ENCODE measurements around the gene RAPGEF3. TPM values are rescaled to one million over a fixed set of nuclear protein-coding genes. Genes with fewer than 3 reads are reported as not detected.

Gene RAPGEF3
- total and polyA plus RNA-seq, 9 of the 15 experiments (the other 6 are each of a cell fraction or from before 2014, with no cell fraction given): 0.03 to 0.78 (median 0.37) TPM; not detected in 1

DNA sequence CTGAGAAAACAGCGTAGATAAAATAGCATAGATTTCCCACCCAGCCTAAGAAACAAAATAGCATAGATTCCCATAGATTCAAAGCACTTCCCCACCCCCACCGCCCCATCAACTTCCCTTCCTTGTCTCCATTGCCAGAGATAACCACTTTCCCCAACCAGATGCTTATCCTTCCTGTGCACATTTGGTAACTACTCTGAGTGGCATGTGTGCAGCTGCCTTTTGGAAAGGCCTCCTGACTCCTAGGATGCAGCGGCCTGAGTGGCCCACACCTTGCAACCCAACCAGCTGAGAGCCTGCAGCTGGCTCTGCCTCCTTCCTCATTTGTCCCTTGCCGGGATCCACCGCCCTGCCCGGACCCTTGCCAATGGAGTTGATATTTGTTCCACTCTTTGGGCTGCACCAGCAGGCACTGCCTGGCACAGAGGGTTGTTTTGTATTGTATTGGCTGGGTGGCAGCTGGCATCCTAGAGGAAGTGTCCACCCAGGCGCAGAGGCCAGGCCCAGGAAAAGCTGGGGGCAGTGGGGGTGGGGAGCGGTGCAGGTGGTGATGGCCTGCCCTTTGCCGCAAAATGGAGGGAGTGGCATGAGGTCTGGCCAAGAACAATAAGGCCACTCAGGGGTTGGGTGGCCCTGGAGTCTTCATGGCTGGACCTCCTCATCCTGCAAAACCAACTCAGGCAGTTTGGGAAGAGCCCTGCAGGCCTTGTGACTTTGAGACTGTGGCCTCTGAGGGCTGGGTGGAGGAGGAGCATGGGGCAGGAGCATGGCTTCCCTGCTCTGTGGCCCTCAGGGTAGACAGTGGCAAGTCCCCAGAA is 19.3 kb upstream of the RAPGEF3 start (continued):
- no peak for TF ChIP-seq MED1 (CRISPR knock-in tag; IDR thresholded peaks at IDR 0.05; ENCODE audit: borderline replicate concordance)
- no peak for TF ChIP-seq ZHX1 (conservative IDR thresholded peaks at IDR 0.05; ENCODE audit: low read length)
- TF ChIP-seq, protein P1, sequence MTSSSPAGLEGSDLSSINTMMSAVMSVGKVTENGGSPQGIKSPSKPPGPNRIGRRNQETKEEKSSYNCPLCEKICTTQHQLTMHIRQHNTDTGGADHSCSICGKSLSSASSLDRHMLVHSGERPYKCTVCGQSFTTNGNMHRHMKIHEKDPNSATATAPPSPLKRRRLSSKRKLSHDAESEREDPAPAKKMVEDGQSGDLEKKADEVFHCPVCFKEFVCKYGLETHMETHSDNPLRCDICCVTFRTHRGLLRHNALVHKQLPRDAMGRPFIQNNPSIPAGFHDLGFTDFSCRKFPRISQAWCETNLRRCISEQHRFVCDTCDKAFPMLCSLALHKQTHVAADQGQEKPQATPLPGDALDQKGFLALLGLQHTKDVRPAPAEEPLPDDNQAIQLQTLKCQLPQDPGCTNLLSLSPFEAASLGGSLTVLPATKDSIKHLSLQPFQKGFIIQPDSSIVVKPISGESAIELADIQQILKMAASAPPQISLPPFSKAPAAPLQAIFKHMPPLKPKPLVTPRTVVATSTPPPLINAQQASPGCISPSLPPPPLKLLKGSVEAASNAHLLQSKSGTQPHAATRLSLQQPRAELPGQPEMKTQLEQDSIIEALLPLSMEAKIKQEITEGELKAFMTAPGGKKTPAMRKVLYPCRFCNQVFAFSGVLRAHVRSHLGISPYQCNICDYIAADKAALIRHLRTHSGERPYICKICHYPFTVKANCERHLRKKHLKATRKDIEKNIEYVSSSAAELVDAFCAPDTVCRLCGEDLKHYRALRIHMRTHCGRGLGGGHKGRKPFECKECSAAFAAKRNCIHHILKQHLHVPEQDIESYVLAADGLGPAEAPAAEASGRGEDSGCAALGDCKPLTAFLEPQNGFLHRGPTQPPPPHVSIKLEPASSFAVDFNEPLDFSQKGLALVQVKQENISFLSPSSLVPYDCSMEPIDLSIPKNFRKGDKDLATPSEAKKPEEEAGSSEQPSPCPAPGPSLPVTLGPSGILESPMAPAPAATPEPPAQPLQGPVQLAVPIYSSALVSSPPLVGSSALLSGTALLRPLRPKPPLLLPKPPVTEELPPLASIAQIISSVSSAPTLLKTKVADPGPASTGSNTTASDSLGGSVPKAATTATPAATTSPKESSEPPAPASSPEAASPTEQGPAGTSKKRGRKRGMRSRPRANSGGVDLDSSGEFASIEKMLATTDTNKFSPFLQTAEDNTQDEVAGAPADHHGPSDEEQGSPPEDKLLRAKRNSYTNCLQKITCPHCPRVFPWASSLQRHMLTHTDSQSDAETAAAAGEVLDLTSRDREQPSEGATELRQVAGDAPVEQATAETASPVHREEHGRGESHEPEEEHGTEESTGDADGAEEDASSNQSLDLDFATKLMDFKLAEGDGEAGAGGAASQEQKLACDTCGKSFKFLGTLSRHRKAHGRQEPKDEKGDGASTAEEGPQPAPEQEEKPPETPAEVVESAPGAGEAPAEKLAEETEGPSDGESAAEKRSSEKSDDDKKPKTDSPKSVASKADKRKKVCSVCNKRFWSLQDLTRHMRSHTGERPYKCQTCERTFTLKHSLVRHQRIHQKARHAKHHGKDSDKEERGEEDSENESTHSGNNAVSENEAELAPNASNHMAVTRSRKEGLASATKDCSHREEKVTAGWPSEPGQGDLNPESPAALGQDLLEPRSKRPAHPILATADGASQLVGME (CRISPR knock-in tag; IDR thresholded peaks at IDR 0.05): no peak
- TF ChIP-seq SNRNP70 (optimal IDR thresholded peaks at IDR 0.05; ENCODE audit: low read depth, low read length): no peak
- TF ChIP-seq RBM17 (IDR thresholded peaks at IDR 0.05; ENCODE audit: borderline replicate concordance, low read depth, low read length): no peak
- no peak for TF ChIP-seq ZNF655 (CRISPR knock-in tag; IDR thresholded peaks at IDR 0.05)
- no peak for TF ChIP-seq PHTF2 (CRISPR knock-in tag; IDR thresholded peaks at IDR 0.05)
- TF ChIP-seq CEBPZ (IDR thresholded peaks at IDR 0.05; ENCODE audit: borderline replicate concordance, low read depth, low read length): no peak
- no peak for TF ChIP-seq ZNF436 (CRISPR knock-in tag; IDR thresholded peaks at IDR 0.05)
- TF ChIP-seq PRMT5 (CRISPR knock-in tag; IDR thresholded peaks at IDR 0.05): no peak
- no peak for TF ChIP-seq SRSF9 (IDR thresholded peaks at IDR 0.05; ENCODE audit: borderline replicate concordance, low read depth, low read length)
